ENCODE measurements around the gene WDPCP. TPM values are rescaled to one million over a fixed set of nuclear protein-coding genes. Genes with fewer than 3 reads are reported as not detected.

Gene WDPCP
- total and polyA plus RNA-seq, 2 donors (not counting 1 experiment from before 2014, with no cell fraction given) = 5.6 to 22.8 TPM

DNA sequence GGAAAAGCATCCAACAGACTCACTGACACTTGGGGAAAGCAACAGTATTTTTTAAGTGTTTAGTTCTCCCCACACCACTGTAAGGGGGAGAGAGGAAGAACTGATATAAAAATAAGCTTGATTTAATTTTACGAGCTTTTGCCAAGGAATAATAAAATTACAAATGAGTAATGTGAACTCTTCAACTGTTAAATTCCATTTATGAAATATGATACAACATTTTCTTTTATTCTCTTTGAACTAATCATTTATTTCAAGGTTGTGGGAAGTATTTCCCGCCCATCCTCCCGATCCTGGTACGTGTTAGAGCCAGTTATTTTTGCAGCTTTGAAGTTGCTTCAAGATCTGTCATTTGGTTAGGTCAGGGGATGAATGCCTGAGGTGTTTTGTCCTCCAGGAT lies 35.2 kb downstream of the WDPCP start:
- WGBS (ENCODE audit: insufficient coverage) = no CpG with 5 or more reads among the region's 4 CpGs
- ATAC-seq (ENCODE audit: low read depth) = no peak
- H4K20me1 ChIP-seq (ENCODE audit: control insufficient read depth, insufficient read depth, low read length, poor library complexity, severe bottlenecking) = no peaks in the 10 kb centered on the region
- no peak overlapping the region for H3K27ac Mint-ChIP-seq
- no peak for TF ChIP-seq EZH2 (IDR thresholded peaks at IDR 0.05; ENCODE audit: borderline replicate concordance, insufficient read depth, low read depth, low read length, poor library complexity, severe bottlenecking)
- TF ChIP-seq, protein P1, sequence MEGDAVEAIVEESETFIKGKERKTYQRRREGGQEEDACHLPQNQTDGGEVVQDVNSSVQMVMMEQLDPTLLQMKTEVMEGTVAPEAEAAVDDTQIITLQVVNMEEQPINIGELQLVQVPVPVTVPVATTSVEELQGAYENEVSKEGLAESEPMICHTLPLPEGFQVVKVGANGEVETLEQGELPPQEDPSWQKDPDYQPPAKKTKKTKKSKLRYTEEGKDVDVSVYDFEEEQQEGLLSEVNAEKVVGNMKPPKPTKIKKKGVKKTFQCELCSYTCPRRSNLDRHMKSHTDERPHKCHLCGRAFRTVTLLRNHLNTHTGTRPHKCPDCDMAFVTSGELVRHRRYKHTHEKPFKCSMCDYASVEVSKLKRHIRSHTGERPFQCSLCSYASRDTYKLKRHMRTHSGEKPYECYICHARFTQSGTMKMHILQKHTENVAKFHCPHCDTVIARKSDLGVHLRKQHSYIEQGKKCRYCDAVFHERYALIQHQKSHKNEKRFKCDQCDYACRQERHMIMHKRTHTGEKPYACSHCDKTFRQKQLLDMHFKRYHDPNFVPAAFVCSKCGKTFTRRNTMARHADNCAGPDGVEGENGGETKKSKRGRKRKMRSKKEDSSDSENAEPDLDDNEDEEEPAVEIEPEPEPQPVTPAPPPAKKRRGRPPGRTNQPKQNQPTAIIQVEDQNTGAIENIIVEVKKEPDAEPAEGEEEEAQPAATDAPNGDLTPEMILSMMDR (IDR thresholded peaks at IDR 0.05) = no peak
- intact Hi-C loops (cut with micrococcal nuclease) = no loop called here
- CTCF ChIA-PET = interaction anchor here (1.7 kb wide), 1 partner anchor 9 kb away, joined by 4 read pairs; no protein-coding TSS in a partner anchor
- H3K27me3 ChIP-seq (replicated peaks in 1 of 4; ENCODE audit: control extremely low read depth in 1 of 4, control insufficient read depth in 3 of 4, insufficient read depth in 4 of 4, low read length in 3 of 4) = no peaks in the 10 kb centered on the region
- no peak overlapping the region for H3K4me3 Mint-ChIP-seq
- no peaks in the 10 kb centered on the region for H3K4me1 ChIP-seq (ENCODE audit: control insufficient read depth in 2 of 2, insufficient read depth in 2 of 2, low read length in 2 of 2)
- DNase-seq = no peak
- H3K9me3 ChIP-seq (ENCODE audit: control extremely low read depth in 1 of 3, control insufficient read depth in 2 of 3, insufficient read depth in 1 of 3, low read length in 2 of 3) = peaks cover 0 to 12% (median 1%) of the 10 kb centered on the region in 3 donors
- POLR2A ChIA-PET = no interaction called here
- no peaks in the 10 kb centered on the region for H3K79me2 ChIP-seq (ENCODE audit: control insufficient read depth, insufficient read depth, low read length)
- H3K36me3 ChIP-seq (replicated peaks in 1 of 2; ENCODE audit: control extremely low read depth in 1 of 2, control insufficient read depth in 1 of 2, extremely low read depth in 1 of 2, insufficient read depth in 2 of 2, low read length in 1 of 2) = peaks cover 2% of the 10 kb centered on the region in 2 experiments
- H3K9me3 Mint-ChIP-seq (ENCODE audit: insufficient read depth) = peaks cover 12% of the 10 kb centered on the region
- H3K27me3 Mint-ChIP-seq = no peaks in the 10 kb centered on the region
- H3K27ac ChIP-seq (ENCODE audit: low read length in 2 of 2) = no peak overlapping the region
- no peak overlapping the region for H2AFZ ChIP-seq (ENCODE audit: insufficient read depth, low read depth, low read length, poor library complexity, severe bottlenecking)
- no peak overlapping the region for H3K9ac ChIP-seq (ENCODE audit: low read length)
- no peak overlapping the region for H3K4me2 ChIP-seq (replicated peaks; ENCODE audit: low read depth, low read length, poor library complexity, severe bottlenecking)
- H3K4me1 Mint-ChIP-seq = peaks cover 1% of the 10 kb centered on the region
- H3K4me3 ChIP-seq (ENCODE audit: control extremely low read depth in 1 of 5, extremely low read depth in 1 of 5, insufficient read depth in 1 of 5, low read depth in 2 of 5, low read length in 4 of 5) = no peak overlapping the region

DNA sequence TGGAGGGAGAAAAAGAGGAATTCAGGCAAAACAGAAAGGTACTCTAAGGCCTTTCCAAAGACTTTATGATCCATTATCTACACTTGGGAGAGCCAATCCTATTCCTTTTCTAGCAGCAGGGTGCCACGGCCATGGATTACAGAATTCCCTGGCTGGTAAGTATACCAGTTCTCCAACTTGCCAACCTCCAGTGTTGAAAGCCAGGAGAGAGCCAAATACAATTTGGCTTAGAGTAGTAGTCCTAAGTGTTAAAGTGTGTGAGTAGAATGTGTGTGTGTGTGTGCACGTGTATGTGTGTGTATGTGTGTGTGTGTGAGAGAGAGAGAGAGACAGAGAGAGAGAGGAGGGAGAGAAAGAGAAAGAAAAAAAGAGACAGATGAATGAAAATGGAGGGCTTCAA lies 43.3 kb downstream of the WDPCP start:
- ATAC-seq (ENCODE audit: low read depth) = no peak
- H3K79me2 ChIP-seq (ENCODE audit: control insufficient read depth, insufficient read depth, low read length) = no peaks in the 10 kb centered on the region
- no peak overlapping the region for H2AFZ ChIP-seq (ENCODE audit: insufficient read depth, low read depth, low read length, poor library complexity, severe bottlenecking)
- Mint-ChIP-seq H3K27me3 (no peaks in the 10 kb centered on the region), H3K9me3 (ENCODE audit: insufficient read depth) (no peaks in the 10 kb centered on the region), H3K4me3 (no peak overlapping the region), H3K4me1 (peaks cover 10% of the 10 kb centered on the region), H3K27ac (no peak overlapping the region)
- ChIA-PET POLR2A (no interaction called here), CTCF (no interaction called here)
- no peaks in the 10 kb centered on the region for H3K27me3 ChIP-seq (replicated peaks in 1 of 4; ENCODE audit: control extremely low read depth in 1 of 4, control insufficient read depth in 3 of 4, insufficient read depth in 4 of 4, low read length in 3 of 4)
- no peaks in the 10 kb centered on the region for H3K9me3 ChIP-seq (ENCODE audit: control extremely low read depth in 1 of 3, control insufficient read depth in 2 of 3, insufficient read depth in 1 of 3, low read length in 2 of 3)
- no peak overlapping the region for H3K27ac ChIP-seq (ENCODE audit: low read length in 2 of 2)
- 86% methylated on average over 1 of the region's 2 CpGs for WGBS (ENCODE audit: insufficient coverage)
- H3K4me2 ChIP-seq (replicated peaks; ENCODE audit: low read depth, low read length, poor library complexity, severe bottlenecking) = no peak overlapping the region
- TF ChIP-seq, protein P1 (IDR thresholded peaks at IDR 0.05) = no peak
- no peak for TF ChIP-seq EZH2 (IDR thresholded peaks at IDR 0.05; ENCODE audit: borderline replicate concordance, insufficient read depth, low read depth, low read length, poor library complexity, severe bottlenecking)
- H3K4me1 ChIP-seq (ENCODE audit: control insufficient read depth in 2 of 2, insufficient read depth in 2 of 2, low read length in 2 of 2) = no peaks in the 10 kb centered on the region
- H3K9ac ChIP-seq (ENCODE audit: low read length) = no peak overlapping the region
- no peak overlapping the region for H3K4me3 ChIP-seq (ENCODE audit: control extremely low read depth in 1 of 5, extremely low read depth in 1 of 5, insufficient read depth in 1 of 5, low read depth in 2 of 5, low read length in 4 of 5)
- intact Hi-C loops (cut with micrococcal nuclease) = no loop called here
- no peak for DNase-seq
- no peaks in the 10 kb centered on the region for H4K20me1 ChIP-seq (ENCODE audit: control insufficient read depth, insufficient read depth, low read length, poor library complexity, severe bottlenecking)
- H3K36me3 ChIP-seq (replicated peaks in 1 of 2; ENCODE audit: control extremely low read depth in 1 of 2, control insufficient read depth in 1 of 2, extremely low read depth in 1 of 2, insufficient read depth in 2 of 2, low read length in 1 of 2) = no peaks in the 10 kb centered on the region

Data from B cell (primary cell).